Kidney glomerular epithelial cell (primary cell): Measurements from ENCODE around the gene TM2D3.
"Not testable (repeated sequence)": the region's sequence is repeated elsewhere in the genome, so short reads cannot be mapped to it uniquely, and the experiment has no call there.

Experiments used
- DNase-seq: peaks from one replicate; lab custom pipeline; 2025; lab: John Stamatoyannopoulos, UW

The TM2D3 gene

GRCh38 chr15:101657171-101657570, 5.0 kb upstream of the TM2D3 start:
- no peak for DNase-seq

- DNase-seq: not testable (repeated sequence)
These were observed 2.6 kb upstream of the TM2D3 start for GRCh38 chr15:101654624-101655337.

GRCh38 chr15:101654171-101654570, 2.0 kb upstream of the TM2D3 start:
- no peak for DNase-seq

DNA sequence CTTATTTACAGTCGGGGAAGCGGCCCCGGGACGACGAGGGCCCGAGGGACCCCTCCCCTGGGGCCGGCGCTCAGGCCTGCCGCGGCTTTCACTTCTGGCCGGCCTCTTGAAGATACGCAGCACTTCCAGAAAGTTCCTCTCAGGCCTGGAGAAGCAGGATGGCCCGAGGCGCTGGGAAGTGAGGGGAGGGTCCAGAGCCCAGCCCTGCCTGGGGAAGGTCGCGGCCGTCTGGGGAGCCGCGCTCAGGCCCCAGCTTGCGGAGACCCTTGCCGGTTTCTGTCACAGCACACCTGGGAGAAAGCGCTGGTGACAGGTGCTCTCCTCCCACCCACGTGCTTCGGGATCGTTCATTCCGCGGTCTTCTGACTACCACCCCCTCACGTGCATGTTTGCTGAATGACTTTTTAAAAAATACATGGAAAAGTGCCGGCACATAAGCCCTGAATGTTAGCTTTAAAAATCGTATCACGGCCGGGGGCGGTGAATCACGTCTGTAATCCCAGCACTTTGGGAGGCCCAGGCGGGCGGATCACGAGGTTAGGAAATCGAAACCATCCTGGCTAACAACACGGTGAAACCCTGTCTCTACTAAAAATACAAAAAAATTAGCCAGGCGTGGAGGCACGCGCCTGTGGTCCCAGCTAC, 727 bp upstream of the TM2D3 start:
- DNase-seq: no peak

GRCh38 chr15:101651554-101652097, 555 bp downstream of the TM2D3 start:
- DNase-seq: no peak

DNA sequence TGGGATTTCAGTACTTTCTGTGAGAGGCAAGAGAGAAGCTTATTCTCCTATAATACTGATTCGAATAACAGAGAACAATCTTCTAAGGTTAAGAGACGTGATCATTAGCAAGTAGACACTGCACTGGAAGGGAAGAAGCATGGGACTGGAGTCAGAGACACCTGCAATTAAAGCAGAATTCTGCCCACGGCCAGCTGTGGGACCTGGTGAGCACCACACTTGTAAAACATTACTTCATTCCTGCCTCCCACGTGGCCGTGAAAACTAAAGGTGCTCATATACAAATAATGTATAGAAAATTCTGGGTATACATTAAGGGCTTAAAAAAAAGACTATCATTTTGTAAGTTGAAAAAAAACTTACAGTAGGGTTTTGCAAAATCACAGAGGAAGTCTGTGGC, 2.0 kb downstream of the TM2D3 start:
- DNase-seq: no peak

- DNase-seq: no peak
These were observed 3.8 kb downstream of the TM2D3 start for GRCh38 chr15:101648356-101648755.

- no peak for DNase-seq
These were observed 4.9 kb downstream of the TM2D3 start for GRCh38 chr15:101647251-101647650.

GRCh38 chr15:101646672-101647071, 5.5 kb downstream of the TM2D3 start:
- no peak for DNase-seq

GRCh38 chr15:101642361-101642760, 9.8 kb downstream of the TM2D3 start:
- DNase-seq: no peak

DNA sequence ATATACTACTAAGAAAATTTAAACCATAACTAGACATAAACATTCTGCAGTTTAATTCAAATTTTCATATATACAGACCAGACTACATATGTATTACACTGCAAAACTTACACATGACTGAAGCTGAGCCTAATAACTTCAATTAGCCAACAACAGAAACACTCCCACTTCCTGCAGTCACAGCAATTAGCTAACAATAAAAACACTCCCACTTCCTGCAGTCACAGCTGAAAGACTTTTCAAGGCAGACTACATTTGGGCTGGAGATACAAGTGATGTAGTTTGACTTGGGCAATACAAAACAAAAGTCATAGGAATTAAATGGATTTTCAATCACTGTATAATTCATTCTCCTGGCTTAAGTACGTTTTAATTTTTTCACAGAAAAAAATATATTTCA, 10.3 kb downstream of the TM2D3 start:
- DNase-seq: peak; percentile 75

GRCh38 chr15:101641129-101641764, 10.9 kb downstream of the TM2D3 start:
- DNase-seq: peak; percentile 54

DNA sequence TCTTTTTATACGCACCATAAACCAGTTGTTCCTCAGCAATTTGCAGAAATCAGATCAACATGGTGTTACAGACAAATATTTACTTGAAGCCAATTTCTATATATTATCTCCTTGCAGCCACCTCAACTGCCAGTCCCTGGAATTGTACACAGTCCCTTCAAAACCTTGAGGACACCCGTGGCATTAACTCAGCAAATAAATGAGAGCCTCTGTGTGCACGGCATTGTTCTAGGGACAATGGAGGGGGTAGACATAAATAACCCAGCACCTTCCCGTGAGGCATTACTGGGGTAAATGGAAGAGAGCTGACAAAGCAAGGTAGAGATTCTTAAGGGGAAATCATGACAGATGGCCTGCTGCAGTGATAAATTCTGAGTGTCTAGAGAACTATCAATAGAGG, 12.5 kb downstream of the TM2D3 start:
- DNase-seq: no peak

DNA sequence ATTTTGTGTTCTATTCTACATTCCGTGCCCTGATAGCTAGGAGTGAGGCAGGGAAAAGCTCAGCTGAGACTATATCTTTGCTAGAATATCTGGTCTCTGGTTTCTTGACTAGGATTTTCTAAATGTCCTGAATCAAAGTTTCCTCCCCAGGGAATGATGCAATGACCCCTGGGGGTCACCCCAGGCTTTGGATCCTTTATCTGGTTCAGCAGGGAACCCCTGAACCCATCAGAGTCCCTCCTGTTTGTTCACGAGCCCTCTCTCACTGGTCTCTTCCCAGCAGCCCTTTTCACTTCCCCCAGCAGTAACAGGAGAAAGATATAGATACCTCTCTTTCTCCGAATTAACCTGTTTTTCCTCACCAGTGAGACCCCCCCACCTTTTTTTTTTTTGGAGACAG, 14.3 kb downstream of the TM2D3 start:
- no peak for DNase-seq

DNA sequence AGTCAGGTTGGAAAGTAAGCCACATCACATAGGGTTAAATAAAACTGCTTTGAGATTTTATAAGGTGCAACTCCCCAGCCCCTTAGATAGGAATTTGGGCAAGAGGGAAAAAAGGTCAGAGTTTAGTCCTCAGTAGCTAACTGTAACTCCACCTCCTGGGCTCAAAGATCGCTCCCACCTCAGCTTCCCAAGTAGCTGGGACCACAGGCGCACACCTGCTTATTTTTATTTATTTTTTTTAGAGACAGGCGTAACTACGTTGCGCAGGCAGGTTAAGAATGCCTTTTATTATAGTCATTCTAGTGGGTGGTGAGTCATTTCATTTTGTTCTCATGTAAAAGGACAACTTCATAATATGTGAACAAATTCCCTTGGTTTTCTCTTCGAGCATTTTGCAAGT, 14.7 kb downstream of the TM2D3 start:
- DNase-seq: no peak

GRCh38 chr15:101637038-101637437, 15.1 kb downstream of the TM2D3 start:
- DNase-seq: no peak

DNA sequence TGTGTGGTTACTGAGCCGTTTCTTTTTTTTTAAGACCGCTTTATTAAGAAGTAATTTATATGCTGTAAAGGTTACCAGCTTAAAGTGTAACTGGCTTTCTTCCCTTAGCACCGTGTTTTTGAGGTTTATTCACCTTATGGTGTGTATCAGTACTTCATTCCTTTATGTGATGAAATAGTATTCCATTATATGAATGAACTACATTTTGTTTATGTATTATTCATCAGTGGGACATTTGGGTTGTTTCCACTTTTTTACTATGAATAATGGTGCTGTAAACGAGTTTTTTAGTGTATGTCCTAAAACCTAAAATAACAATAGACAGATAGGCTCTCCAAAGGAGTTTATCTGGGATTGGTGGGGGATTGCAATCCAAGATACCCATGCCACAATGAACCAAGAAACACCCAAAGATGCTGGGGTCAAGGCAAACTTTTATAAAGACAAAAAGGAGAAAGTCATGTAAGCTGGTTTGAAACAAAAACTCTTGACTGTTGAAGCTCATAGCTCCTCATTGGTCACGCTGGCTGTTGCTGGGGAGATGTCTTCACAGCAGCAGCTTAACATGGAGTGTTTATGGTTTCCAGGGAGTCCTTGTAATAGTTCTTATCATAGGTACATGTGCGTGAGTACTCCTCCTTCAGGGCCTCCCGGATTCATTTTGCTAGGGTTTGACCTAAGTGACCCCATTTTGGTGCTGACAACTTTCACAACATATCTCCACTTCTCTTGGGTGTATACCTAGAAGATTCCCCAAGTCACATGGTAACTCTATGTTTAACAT, 16.0 kb downstream of the TM2D3 start:
- no peak for DNase-seq

- no peak for DNase-seq
These were observed 18.8 kb downstream of the TM2D3 start for GRCh38 chr15:101633356-101633755.

- not testable (repeated sequence) for DNase-seq
These were observed 25.5 kb downstream of the TM2D3 start for GRCh38 chr15:101626729-101627128.

GRCh38 chr15:101625980-101626379, 26.2 kb downstream of the TM2D3 start:
- DNase-seq: no peak

GRCh38 chr15:101625184-101625583, 27.0 kb downstream of the TM2D3 start:
- no peak for DNase-seq
